ENCODE data around the gene KRTAP15-1. TPM values are rescaled to one million over a fixed set of nuclear protein-coding genes. Genes with fewer than 3 reads are reported as not detected.

Gene KRTAP15-1
- total RNA-seq, 2 experiments from 2014 or later: not detected

- no peaks in the 10 kb centered on the region for H3K36me3 Mint-ChIP-seq (ENCODE audit: low read depth)
- Histone ChIP-seq H3K4me3 (ENCODE audit: low read length) (no peak overlapping the region), H3K9me3 (ENCODE audit: control insufficient read depth in 1 of 2, insufficient read depth in 1 of 2, low read length in 2 of 2) (peaks cover 6 to 8% of the 10 kb centered on the region in 2 experiments), H3K27ac (ENCODE audit: low read depth in 1 of 2, low read length in 2 of 2) (no peak overlapping the region), H3K4me1 (ENCODE audit: insufficient read depth, low read length) (no peaks in the 10 kb centered on the region), H3K36me3 (ENCODE audit: insufficient read depth, low read length) (no peaks in the 10 kb centered on the region), H3K27me3 (ENCODE audit: control insufficient read depth in 1 of 2, insufficient read depth in 2 of 2, low read length in 2 of 2) (peaks cover 0 to 6% of the 10 kb centered on the region in 2 experiments)
- intact Hi-C loops (cut with DNase I, micrococcal nuclease): no loop called here
- peak in 2 of 14 experiments; percentile 1 to 5 for DNase-seq
- TF ChIP-seq CTCF (IDR thresholded peaks at IDR 0.05): no peak
- CTCF ChIA-PET: no interaction called here
- peaks cover 17% of the 10 kb centered on the region for H3K27me3 Mint-ChIP-seq
- no peak overlapping the region for H3K4me3 Mint-ChIP-seq
- no peak overlapping the region for H3K27ac Mint-ChIP-seq
- POLR2A ChIA-PET: interaction anchor here (0.6 kb wide), 1 partner anchor 562 kb away, joined by 4 read pairs; no protein-coding TSS in a partner anchor
- H3K4me1 Mint-ChIP-seq (ENCODE audit: low read depth): no peaks in the 10 kb centered on the region
- no peak for ATAC-seq (ENCODE audit: poor library complexity)
- peaks cover 2% of the 10 kb centered on the region for H3K9me3 Mint-ChIP-seq
These were observed 31.1 kb upstream of the KRTAP15-1 start for GRCh38 chr21:30408782-30409494.

GRCh38 chr21:30415993-30416392, 24.1 kb upstream of the KRTAP15-1 start:
- Mint-ChIP-seq H3K27me3 (peaks cover 6% of the 10 kb centered on the region), H3K9me3 (peaks cover 5% of the 10 kb centered on the region), H3K36me3 (ENCODE audit: low read depth) (no peaks in the 10 kb centered on the region), H3K27ac (no peak overlapping the region), H3K4me3 (no peak overlapping the region), H3K4me1 (ENCODE audit: low read depth) (no peaks in the 10 kb centered on the region)
- Histone ChIP-seq H3K36me3 (ENCODE audit: insufficient read depth, low read length) (no peaks in the 10 kb centered on the region), H3K27ac (ENCODE audit: low read depth in 1 of 2, low read length in 2 of 2) (no peak overlapping the region), H3K4me1 (ENCODE audit: insufficient read depth, low read length) (no peaks in the 10 kb centered on the region), H3K9me3 (ENCODE audit: control insufficient read depth in 1 of 2, insufficient read depth in 1 of 2, low read length in 2 of 2) (peaks cover 0 to 3% of the 10 kb centered on the region in 2 experiments), H3K27me3 (ENCODE audit: control insufficient read depth in 1 of 2, insufficient read depth in 2 of 2, low read length in 2 of 2) (no peaks in the 10 kb centered on the region), H3K4me3 (ENCODE audit: low read length) (no peak overlapping the region)
- DNase-seq: no peak
- no peak for TF ChIP-seq CTCF (IDR thresholded peaks at IDR 0.05)
- intact Hi-C loops (cut with DNase I, micrococcal nuclease): no loop called here
- ATAC-seq (ENCODE audit: poor library complexity): no peak
- POLR2A ChIA-PET: no interaction called here
- CTCF ChIA-PET: no interaction called here

GRCh38 chr21:30425826-30426225, 14.2 kb upstream of the KRTAP15-1 start, which contains the start of gene KRTAP13-3:
Gene KRTAP13-3 (minus strand): TSS chr21:30425926. CDS start chr21:30425912, 14 bp downstream.
- H3K27me3 Mint-ChIP-seq: peaks cover 4% of the 10 kb centered on the region
- intact Hi-C loops (cut with DNase I, micrococcal nuclease): no loop called here
- no peak within 1 kb of the TSS for H3K27ac Mint-ChIP-seq
- TF ChIP-seq CTCF (IDR thresholded peaks at IDR 0.05): no peak
- peaks cover 3% of the 10 kb centered on the region for H3K9me3 Mint-ChIP-seq
- ChIA-PET CTCF (no interaction called here), POLR2A (no interaction called here)
- peaks cover 0 to 4% of the 10 kb centered on the region in 2 experiments for H3K9me3 ChIP-seq (ENCODE audit: control insufficient read depth in 1 of 2, insufficient read depth in 1 of 2, low read length in 2 of 2)
- no peaks in the 10 kb centered on the region for H3K4me1 Mint-ChIP-seq (ENCODE audit: low read depth)
- H3K4me3 Mint-ChIP-seq: no peak within 1 kb of the TSS
- H3K27ac ChIP-seq (ENCODE audit: low read depth in 1 of 2, low read length in 2 of 2): no peak within 1 kb of the TSS
- H3K36me3 Mint-ChIP-seq (ENCODE audit: low read depth): no peaks in the 10 kb centered on the region
- H3K36me3 ChIP-seq (ENCODE audit: insufficient read depth, low read length): no peaks in the 10 kb centered on the region
- ATAC-seq (ENCODE audit: poor library complexity): no peak
- no peaks in the 10 kb centered on the region for H3K27me3 ChIP-seq (ENCODE audit: control insufficient read depth in 1 of 2, insufficient read depth in 2 of 2, low read length in 2 of 2)
- no peaks in the 10 kb centered on the region for H3K4me1 ChIP-seq (ENCODE audit: insufficient read depth, low read length)
- H3K4me3 ChIP-seq (ENCODE audit: low read length): no peak within 1 kb of the TSS
- no peak for DNase-seq
